Measurements from ENCODE around the gene OR3A2.
"Not testable (repeated sequence)": the region's sequence is repeated elsewhere in the genome, so short reads cannot be mapped to it uniquely, and the experiment has no call there.

OR3A2 gene

GRCh38 chr17:3385869-3386816, at the start of gene OR3A2:
TSS of gene OR3A2 (minus strand) at chr17:3386308.
- no peak for DNase-seq (ENCODE audit: low read depth)
- no peak within 1 kb of the TSS for H3K4me3 ChIP-seq (ENCODE audit: low read depth, low read length)

GRCh38 chr17:3433741-3434140, 47.6 kb upstream of the OR3A2 start, which contains the start of gene OR1E2:
TSS of gene OR1E2 (minus strand) at chr17:3433841. CDS start at chr17:3433841, 0 bp downstream.
- no peak for DNase-seq (ENCODE audit: low read depth)

GRCh38 chr17:3433215-3433614, 47.1 kb upstream of the OR3A2 start:
- DNase-seq (ENCODE audit: low read depth); H3K4me3 ChIP-seq (ENCODE audit: low read depth, low read length): not testable (repeated sequence)

More at GRCh38 chr17:3433741-3434140, 47.6 kb upstream of the OR3A2 start, which contains the start of gene OR1E2:
- H3K4me3 ChIP-seq (ENCODE audit: low read depth, low read length), result no peak within 1 kb of the TSS

- H3K4me3 ChIP-seq (ENCODE audit: low read depth, low read length), result no peak overlapping the region
- DNase-seq (ENCODE audit: low read depth), result no peak
These were observed 32.1 kb upstream of the OR3A2 start for GRCh38 chr17:3418222-3418621.

- no peak overlapping the region for H3K4me3 ChIP-seq (ENCODE audit: low read depth, low read length)
These were observed 29.5 kb upstream of the OR3A2 start for GRCh38 chr17:3415610-3416009.

GRCh38 chr17:3412216-3412615, 26.1 kb upstream of the OR3A2 start:
- DNase-seq (ENCODE audit: low read depth); H3K4me3 ChIP-seq (ENCODE audit: low read depth, low read length): not testable (repeated sequence)

More at GRCh38 chr17:3415610-3416009, 29.5 kb upstream of the OR3A2 start:
- DNase-seq (ENCODE audit: low read depth), result no peak

- no peak for DNase-seq (ENCODE audit: low read depth)
- no peak within 1 kb of the TSS for H3K4me3 ChIP-seq (ENCODE audit: low read depth, low read length)
These were observed 25.0 kb upstream of the OR3A2 start, which contains the start of gene OR3A3 for GRCh38 chr17:3411070-3411469. TSS of gene OR3A3 (plus strand) at chr17:3411370.

GRCh38 chr17:3403856-3404255, 17.7 kb upstream of the OR3A2 start:
- not testable (repeated sequence) for DNase-seq (ENCODE audit: low read depth); H3K4me3 ChIP-seq (ENCODE audit: low read depth, low read length)

GRCh38 chr17:3401786-3402185, 15.7 kb upstream of the OR3A2 start:
- DNase-seq (ENCODE audit: low read depth), result no peak
- H3K4me3 ChIP-seq (ENCODE audit: low read depth, low read length), result no peak overlapping the region

- DNase-seq (ENCODE audit: low read depth), result no peak
- H3K4me3 ChIP-seq (ENCODE audit: low read depth, low read length), result no peak overlapping the region
These were observed 13.9 kb upstream of the OR3A2 start for GRCh38 chr17:3400055-3400454.

- DNase-seq (ENCODE audit: low read depth), result no peak
- no peak within 1 kb of the TSS for H3K4me3 ChIP-seq (ENCODE audit: low read depth, low read length)
These were observed 12.2 kb upstream of the OR3A2 start, which contains the start of gene OR1E1 for GRCh38 chr17:3398310-3398709. TSS of gene OR1E1 (minus strand) at chr17:3398410. CDS start at chr17:3398410, 0 bp downstream.

- H3K4me3 ChIP-seq (ENCODE audit: low read depth, low read length); DNase-seq (ENCODE audit: low read depth): not testable (repeated sequence)
These were observed 11.7 kb upstream of the OR3A2 start for GRCh38 chr17:3397801-3398200.

- H3K4me3 ChIP-seq (ENCODE audit: low read depth, low read length), result no peak overlapping the region
- DNase-seq (ENCODE audit: low read depth), result no peak
These were observed 3.7 kb upstream of the OR3A2 start for GRCh38 chr17:3389791-3390190.

GRCh38 chr17:3381957-3382356, 4.2 kb downstream of the OR3A2 start:
- H3K4me3 ChIP-seq (ENCODE audit: low read depth, low read length), result no peak overlapping the region
- DNase-seq (ENCODE audit: low read depth), result no peak

- H3K4me3 ChIP-seq (ENCODE audit: low read depth, low read length), result no peak overlapping the region
- no peak for DNase-seq (ENCODE audit: low read depth)
These were observed 7.8 kb downstream of the OR3A2 start for GRCh38 chr17:3378321-3378720.

GRCh38 chr17:3371167-3371566, 14.9 kb downstream of the OR3A2 start:
- DNase-seq (ENCODE audit: low read depth); H3K4me3 ChIP-seq (ENCODE audit: low read depth, low read length): not testable (repeated sequence)

GRCh38 chr17:3342782-3343181, 43.3 kb downstream of the OR3A2 start:
- not testable (repeated sequence) for DNase-seq (ENCODE audit: low read depth); H3K4me3 ChIP-seq (ENCODE audit: low read depth, low read length)

GRCh38 chr17:3335876-3336275, 50.2 kb downstream of the OR3A2 start:
- no peak for DNase-seq (ENCODE audit: low read depth)
- H3K4me3 ChIP-seq (ENCODE audit: low read depth, low read length), result no peak overlapping the region

- no peak overlapping the region for H3K4me3 ChIP-seq (ENCODE audit: low read depth, low read length)
- DNase-seq (ENCODE audit: low read depth), result no peak
These were observed 67.8 kb downstream of the OR3A2 start for GRCh38 chr17:3318336-3318735.

GRCh38 chr17:3316836-3317235, 69.3 kb downstream of the OR3A2 start:
- H3K4me3 ChIP-seq (ENCODE audit: low read depth, low read length), result no peak overlapping the region
- DNase-seq (ENCODE audit: low read depth), result no peak

- no peak overlapping the region for H3K4me3 ChIP-seq (ENCODE audit: low read depth, low read length)
- DNase-seq (ENCODE audit: low read depth), result no peak
These were observed 77.5 kb downstream of the OR3A2 start for GRCh38 chr17:3308603-3309002.

All from skeletal muscle cell (primary cell).